ENCODE data around the gene ZMYND11.

Gene ZMYND11

GRCh38 chr10:104416-104815, 30.8 kb upstream of the ZMYND11 start:
- TF ChIP-seq ELK4 (IDR thresholded peaks at IDR 0.05; ENCODE audit: borderline replicate concordance, low read depth, low read length) (no peak), ZNF391 (tag by site-specific recombination; IDR thresholded peaks at IDR 0.05; ENCODE audit: borderline replicate concordance, low read depth) (no peak), MEIS1 (CRISPR knock-in tag; IDR thresholded peaks at IDR 0.05; ENCODE audit: borderline replicate concordance) (no peak), ZNF623 (tag by site-specific recombination; IDR thresholded peaks at IDR 0.05) (no peak), HOXC10 (CRISPR knock-in tag; IDR thresholded peaks at IDR 0.05) (no peak), SALL2 (tag by site-specific recombination; IDR thresholded peaks at IDR 0.05; ENCODE audit: borderline replicate concordance) (no peak), ZNF404 (tag by site-specific recombination; IDR thresholded peaks at IDR 0.05) (no peak), ZNF423 (tag by site-specific recombination; IDR thresholded peaks at IDR 0.05) (no peak), ZNF48 (tag by site-specific recombination; IDR thresholded peaks at IDR 0.05) (no peak), ZNF561 (tag by site-specific recombination; IDR thresholded peaks at IDR 0.05; ENCODE audit: borderline replicate concordance) (no peak), ZNF138 (tag by site-specific recombination; IDR thresholded peaks at IDR 0.05; ENCODE audit: borderline replicate concordance) (no peak), ZNF544 (tag by site-specific recombination; IDR thresholded peaks at IDR 0.05) (no peak), MYNN (tag by site-specific recombination; IDR thresholded peaks at IDR 0.05; ENCODE audit: borderline replicate concordance) (no peak), PBX3 (CRISPR knock-in tag; IDR thresholded peaks at IDR 0.05) (no peak), GLI4 (tag by site-specific recombination; IDR thresholded peaks at IDR 0.05) (no peak), ZNF175 (tag by site-specific recombination; IDR thresholded peaks at IDR 0.05) (no peak)
- no peaks in the 10 kb centered on the region for H3K4me1 ChIP-seq (ENCODE audit: control insufficient read depth, insufficient read depth, low read length)
- no peaks in the 10 kb centered on the region for H3K9me3 ChIP-seq (ENCODE audit: control insufficient read depth, insufficient read depth, low read depth, low read length)
- POLR2A ChIA-PET = no interaction called here
- H3K36me3 ChIP-seq (ENCODE audit: control insufficient read depth in 2 of 2, insufficient read depth in 1 of 2, low read length in 2 of 2) = no peaks in the 10 kb centered on the region
- H3K4me3 ChIP-seq (ENCODE audit: low read depth, low read length) = no peak overlapping the region
- no peak overlapping the region for H3K27ac ChIP-seq (ENCODE audit: extremely low read depth, low read depth, low read length)
- CTCF ChIA-PET = interaction anchor here (1.6 kb wide), 1 partner anchor 26 kb away, joined by 3 read pairs; no protein-coding TSS in a partner anchor

GRCh38 chr10:104862-105565, 30.2 kb upstream of the ZMYND11 start:
- no peak overlapping the region for H3K27ac ChIP-seq (ENCODE audit: extremely low read depth, low read depth, low read length)
- H3K9me3 ChIP-seq (ENCODE audit: control insufficient read depth, insufficient read depth, low read depth, low read length) = no peaks in the 10 kb centered on the region
- ChIA-PET POLR2A (no interaction called here), CTCF (interaction anchor here (1.6 kb wide), 1 partner anchor 27 kb away, joined by 3 read pairs; no protein-coding TSS in a partner anchor)
- no peaks in the 10 kb centered on the region for H3K4me1 ChIP-seq (ENCODE audit: control insufficient read depth, insufficient read depth, low read length)
- no peaks in the 10 kb centered on the region for H3K36me3 ChIP-seq (ENCODE audit: control insufficient read depth in 2 of 2, insufficient read depth in 1 of 2, low read length in 2 of 2)
- H3K4me3 ChIP-seq (ENCODE audit: low read depth, low read length) = no peak overlapping the region
- no peak for TF ChIP-seq REPIN1 (tag by site-specific recombination; IDR thresholded peaks at IDR 0.05; ENCODE audit: low read depth)
- TF ChIP-seq HOXA7 (CRISPR knock-in tag; IDR thresholded peaks at IDR 0.05; ENCODE audit: borderline replicate concordance) = no peak
- TF ChIP-seq SP2 (tag by site-specific recombination; IDR thresholded peaks at IDR 0.05) = no peak
- TF ChIP-seq BCL6B (tag by site-specific recombination; IDR thresholded peaks at IDR 0.05) = no peak
- no peak for TF ChIP-seq ZEB2 (tag by site-specific recombination; IDR thresholded peaks at IDR 0.05)
- no peak for TF ChIP-seq ZNF341 (tag by site-specific recombination; IDR thresholded peaks at IDR 0.05; ENCODE audit: low read depth)
- no peak for TF ChIP-seq SETDB1 (IDR thresholded peaks at IDR 0.05; ENCODE audit: insufficient read length, low read length)
- TF ChIP-seq ZNF366 (tag by site-specific recombination; conservative IDR thresholded peaks at IDR 0.05) = no peak
- TF ChIP-seq ZBTB11 (tag by site-specific recombination; conservative IDR thresholded peaks at IDR 0.05; ENCODE audit: low read depth) = no peak
- TF ChIP-seq ZIC2 (tag by site-specific recombination; IDR thresholded peaks at IDR 0.05) = no peak
- no peak for TF ChIP-seq ZNF76 (tag by site-specific recombination; IDR thresholded peaks at IDR 0.05; ENCODE audit: borderline replicate concordance, low read depth)
- no peak for TF ChIP-seq ZNF560 (tag by site-specific recombination; IDR thresholded peaks at IDR 0.05; ENCODE audit: borderline replicate concordance)
- no peak for TF ChIP-seq KLF10 (tag by site-specific recombination; IDR thresholded peaks at IDR 0.05)
- no peak for TF ChIP-seq RBAK (tag by site-specific recombination; IDR thresholded peaks at IDR 0.05)
- TF ChIP-seq ZBTB48 (tag by site-specific recombination; IDR thresholded peaks at IDR 0.05) = no peak
